ENCODE data around the gene XCL1. TPM values are rescaled to one million over a fixed set of nuclear protein-coding genes. Genes with fewer than 3 reads are reported as not detected.
"Not testable (repeated sequence)": the region's sequence is repeated elsewhere in the genome, so short reads cannot be mapped to it uniquely, and the experiment has no call there.

Gene XCL1
- total RNA-seq, 1 experiment from 2014 or later, result 0.26 TPM

DNA sequence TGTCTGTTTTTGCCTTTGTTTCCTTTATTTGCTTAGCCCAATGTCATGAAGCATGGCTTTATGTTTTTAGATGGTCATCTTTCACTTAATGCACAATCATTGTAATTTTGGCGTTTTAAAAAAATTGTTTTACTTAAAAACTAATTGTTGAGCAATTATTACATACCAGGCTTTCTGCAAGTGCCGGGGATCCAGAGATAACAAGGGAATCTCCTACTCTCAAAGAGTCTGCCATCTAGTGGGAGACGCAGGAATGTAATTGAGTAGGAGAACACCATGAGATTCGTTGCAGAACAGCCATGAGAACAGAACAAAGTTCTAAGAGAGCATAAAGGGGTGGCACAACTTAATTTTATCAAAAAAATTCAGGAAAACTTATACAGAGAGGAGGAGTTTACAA lies 2.2 kb upstream of the XCL1 start:
- H3K27me3 ChIP-seq (ENCODE audit: insufficient read depth, low read length); H3K27ac Mint-ChIP-seq; H2BK5ac ChIP-seq (ENCODE audit: insufficient read length, low read length); DNase-seq; H4K91ac ChIP-seq (ENCODE audit: insufficient read length, low read depth, low read length); H3K18ac ChIP-seq (ENCODE audit: insufficient read length, low read depth, low read length); H3K4ac ChIP-seq (ENCODE audit: low read depth, low read length); H2BK20ac ChIP-seq (ENCODE audit: low read depth, low read length, poor library complexity, severe bottlenecking); H3T11ph ChIP-seq (ENCODE audit: low read length); H3K4me1 ChIP-seq (ENCODE audit: insufficient read depth, low read length); H3K23me2 ChIP-seq (ENCODE audit: insufficient read length, low read depth, low read length, poor library complexity, severe bottlenecking); H2AK5ac ChIP-seq (ENCODE audit: insufficient read length, low read length); H3K27me3 Mint-ChIP-seq (ENCODE audit: low read depth); H3K14ac ChIP-seq (ENCODE audit: insufficient read depth, low read length); H4K20me1 ChIP-seq (ENCODE audit: control insufficient read depth, insufficient read depth, insufficient read length); H2BK120ac ChIP-seq (ENCODE audit: low read depth, low read length, poor library complexity, severe bottlenecking); H3K4me3 Mint-ChIP-seq; H3K9ac ChIP-seq (ENCODE audit: extremely low read depth, insufficient read length, low read length); H3K23ac ChIP-seq (ENCODE audit: insufficient read length, low read depth, low read length); H3K9me3 Mint-ChIP-seq; H3K56ac ChIP-seq (ENCODE audit: insufficient read length, low read depth, low read length); H2BK12ac ChIP-seq (ENCODE audit: insufficient read length, low read depth, low read length); H3K79me1 ChIP-seq (ENCODE audit: insufficient read depth, low read depth, low read length, poor library complexity, severe bottlenecking); H2BK15ac ChIP-seq (ENCODE audit: low read depth, low read length); H3K27ac ChIP-seq (ENCODE audit: insufficient read length, low read depth, low read length); H3K9me3 ChIP-seq (ENCODE audit: control insufficient read depth, low read depth, low read length); H4K8ac ChIP-seq (replicated peaks; ENCODE audit: insufficient read length, low read depth, low read length); H4K5ac ChIP-seq (ENCODE audit: insufficient read length, low read depth, low read length); H3K36me3 Mint-ChIP-seq (ENCODE audit: insufficient read depth in 1 of 3, low read depth in 3 of 3); H3K79me2 ChIP-seq (ENCODE audit: insufficient read depth, low read length); H3K4me2 ChIP-seq (ENCODE audit: insufficient read depth, insufficient read length, low read length); H2AFZ ChIP-seq (ENCODE audit: low read length): not testable (repeated sequence)
- WGBS (ENCODE audit: extremely low coverage, insufficient read length, low lambda C conversion rate), result no CpG with 5 or more reads among the region's 4 CpGs
- H3K4me1 Mint-ChIP-seq, result peaks cover 15 to 18% of the 10 kb centered on the region in 2 experiments
- TF ChIP-seq CTCF (conservative IDR thresholded peaks at IDR 0.05), result peak; percentile 60

GRCh38 chr1:168578531-168579185 lies 2.3 kb downstream of the XCL1 start:
- not testable (repeated sequence) for H3K27ac Mint-ChIP-seq

More at GRCh38 chr1:168578531-168579185, 2.3 kb downstream of the XCL1 start:
- H2AFZ ChIP-seq (ENCODE audit: low read length); H3K79me2 ChIP-seq (ENCODE audit: insufficient read depth, low read length); H3K4ac ChIP-seq (ENCODE audit: low read depth, low read length); H4K5ac ChIP-seq (ENCODE audit: insufficient read length, low read depth, low read length); H3K23ac ChIP-seq (ENCODE audit: insufficient read length, low read depth, low read length); H3K4me3 Mint-ChIP-seq; H3K18ac ChIP-seq (ENCODE audit: insufficient read length, low read depth, low read length); DNase-seq; H2BK20ac ChIP-seq (ENCODE audit: low read depth, low read length, poor library complexity, severe bottlenecking); H2BK12ac ChIP-seq (ENCODE audit: insufficient read length, low read depth, low read length); H4K20me1 ChIP-seq (ENCODE audit: control insufficient read depth, insufficient read depth, insufficient read length); H2BK5ac ChIP-seq (ENCODE audit: insufficient read length, low read length); H3K9ac ChIP-seq (ENCODE audit: extremely low read depth, insufficient read length, low read length); H3K79me1 ChIP-seq (ENCODE audit: insufficient read depth, low read depth, low read length, poor library complexity, severe bottlenecking); H3K4me2 ChIP-seq (ENCODE audit: insufficient read depth, insufficient read length, low read length); H2BK120ac ChIP-seq (ENCODE audit: low read depth, low read length, poor library complexity, severe bottlenecking); H3T11ph ChIP-seq (ENCODE audit: low read length); H4K8ac ChIP-seq (replicated peaks; ENCODE audit: insufficient read length, low read depth, low read length); H3K56ac ChIP-seq (ENCODE audit: insufficient read length, low read depth, low read length); H3K9me3 ChIP-seq (ENCODE audit: control insufficient read depth, low read depth, low read length); H3K9me3 Mint-ChIP-seq; H2BK15ac ChIP-seq (ENCODE audit: low read depth, low read length); H3K27me3 Mint-ChIP-seq (ENCODE audit: low read depth); H3K27ac ChIP-seq (ENCODE audit: insufficient read length, low read depth, low read length); H4K91ac ChIP-seq (ENCODE audit: insufficient read length, low read depth, low read length); H3K14ac ChIP-seq (ENCODE audit: insufficient read depth, low read length); H3K4me1 ChIP-seq (ENCODE audit: insufficient read depth, low read length); H3K23me2 ChIP-seq (ENCODE audit: insufficient read length, low read depth, low read length, poor library complexity, severe bottlenecking); H3K27me3 ChIP-seq (ENCODE audit: insufficient read depth, low read length); H3K4me1 Mint-ChIP-seq; H2AK5ac ChIP-seq (ENCODE audit: insufficient read length, low read length); H3K36me3 Mint-ChIP-seq (ENCODE audit: insufficient read depth in 1 of 3, low read depth in 3 of 3): not testable (repeated sequence)
- no CpG with 5 or more reads among the region's 2 CpGs for WGBS (ENCODE audit: extremely low coverage, insufficient read length, low lambda C conversion rate)
